ENCODE data around the gene ERAL1. TPM values are rescaled to one million over a fixed set of nuclear protein-coding genes. Genes with fewer than 3 reads are reported as not detected.

The ERAL1 gene
- total RNA-seq, 4 donors from 2014 or later: 24.5 to 38.0 (median 27.7) TPM

DNA sequence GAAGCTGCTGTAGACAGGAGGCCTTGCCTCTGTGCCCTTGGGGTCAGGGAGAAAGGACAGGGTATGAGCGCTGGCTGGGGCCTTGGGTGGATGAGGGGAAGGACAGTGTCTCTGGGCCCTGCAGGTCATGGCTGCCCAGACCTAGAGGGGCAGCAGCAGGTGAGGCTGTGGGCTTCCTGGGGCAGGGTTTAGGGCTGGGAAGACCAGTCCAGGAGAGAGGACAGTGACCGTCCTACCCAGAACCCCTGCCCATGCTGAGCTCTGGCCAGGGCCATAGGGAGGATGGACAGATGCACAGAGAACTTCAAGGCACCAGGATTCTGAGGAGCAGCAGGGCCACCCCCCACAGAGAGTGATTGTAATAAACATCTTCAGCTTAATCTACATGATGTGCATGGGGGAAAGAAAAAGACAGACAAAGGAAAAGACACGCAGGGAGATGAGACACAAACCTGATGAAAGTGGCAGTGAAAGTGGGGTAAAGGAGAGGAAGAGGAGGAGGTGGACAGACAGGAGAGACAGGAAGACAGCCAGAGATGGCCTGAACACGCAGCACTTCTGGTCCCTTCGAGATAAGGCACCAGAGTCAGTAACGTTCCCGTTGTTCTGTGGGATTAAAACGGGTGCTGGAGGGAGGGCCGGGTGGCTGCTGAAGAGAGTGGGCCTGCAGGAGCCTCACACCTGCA lies 25.2 kb downstream of the ERAL1 start:
- no peaks in the 10 kb centered on the region for H3K27me3 ChIP-seq
- no peak overlapping the region for H3K4me3 ChIP-seq
- no peaks in the 10 kb centered on the region for H3K9me3 ChIP-seq
- no peak for DNase-seq (ENCODE audit: extremely low spot score)
- TF ChIP-seq, protein P1, sequence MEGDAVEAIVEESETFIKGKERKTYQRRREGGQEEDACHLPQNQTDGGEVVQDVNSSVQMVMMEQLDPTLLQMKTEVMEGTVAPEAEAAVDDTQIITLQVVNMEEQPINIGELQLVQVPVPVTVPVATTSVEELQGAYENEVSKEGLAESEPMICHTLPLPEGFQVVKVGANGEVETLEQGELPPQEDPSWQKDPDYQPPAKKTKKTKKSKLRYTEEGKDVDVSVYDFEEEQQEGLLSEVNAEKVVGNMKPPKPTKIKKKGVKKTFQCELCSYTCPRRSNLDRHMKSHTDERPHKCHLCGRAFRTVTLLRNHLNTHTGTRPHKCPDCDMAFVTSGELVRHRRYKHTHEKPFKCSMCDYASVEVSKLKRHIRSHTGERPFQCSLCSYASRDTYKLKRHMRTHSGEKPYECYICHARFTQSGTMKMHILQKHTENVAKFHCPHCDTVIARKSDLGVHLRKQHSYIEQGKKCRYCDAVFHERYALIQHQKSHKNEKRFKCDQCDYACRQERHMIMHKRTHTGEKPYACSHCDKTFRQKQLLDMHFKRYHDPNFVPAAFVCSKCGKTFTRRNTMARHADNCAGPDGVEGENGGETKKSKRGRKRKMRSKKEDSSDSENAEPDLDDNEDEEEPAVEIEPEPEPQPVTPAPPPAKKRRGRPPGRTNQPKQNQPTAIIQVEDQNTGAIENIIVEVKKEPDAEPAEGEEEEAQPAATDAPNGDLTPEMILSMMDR (IDR thresholded peaks at IDR 0.05): no peak
- TF ChIP-seq POLR2A (IDR thresholded peaks at IDR 0.05; ENCODE audit: low read depth) (no peak), EP300 (IDR thresholded peaks at IDR 0.05) (no peak), POLR2AphosphoS5 (IDR thresholded peaks at IDR 0.05) (no peak)
- H3K4me1 ChIP-seq: no peaks in the 10 kb centered on the region
- H3K27ac ChIP-seq (replicated peaks in 1 of 4): no peak overlapping the region
- 72% methylated on average over 9 of the region's 9 CpGs for WGBS
- H3K36me3 ChIP-seq: peaks cover 39 to 77% (median 68%) of the 10 kb centered on the region in 4 donors
- intact Hi-C loops (cut with DNase I): no loop called here

DNA sequence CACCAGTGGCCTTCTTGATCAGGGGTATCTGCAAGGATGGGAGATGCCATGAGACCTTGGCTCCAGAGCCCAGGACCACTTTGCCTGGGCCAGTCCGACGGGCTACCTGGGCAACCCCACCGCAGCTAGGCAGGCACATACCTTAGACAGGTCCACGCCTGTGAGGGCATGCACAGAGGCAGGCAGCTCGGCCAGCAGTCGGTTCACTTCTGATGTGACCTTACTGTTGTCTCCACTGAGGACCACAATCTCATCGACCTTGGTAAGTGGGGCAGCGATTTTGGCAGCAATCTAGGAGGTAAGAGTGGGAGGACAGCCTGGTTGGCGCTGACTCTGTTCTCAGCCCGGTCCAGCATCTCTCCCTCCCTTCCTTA lies 25.7 kb downstream of the ERAL1 start:
- DNase-seq (ENCODE audit: extremely low spot score): no peak
- no peak overlapping the region for H3K27ac ChIP-seq (replicated peaks in 1 of 4)
- H3K4me3 ChIP-seq: no peak overlapping the region
- H3K27me3 ChIP-seq: no peaks in the 10 kb centered on the region
- H3K9me3 ChIP-seq: no peaks in the 10 kb centered on the region
- TF ChIP-seq, protein P1 (IDR thresholded peaks at IDR 0.05): no peak
- TF ChIP-seq POLR2A (IDR thresholded peaks at IDR 0.05; ENCODE audit: low read depth) (no peak), POLR2AphosphoS5 (IDR thresholded peaks at IDR 0.05) (no peak), EP300 (IDR thresholded peaks at IDR 0.05) (no peak)
- intact Hi-C loops (cut with DNase I): no loop called here
- 92% methylated on average over 2 of the region's 10 CpGs for WGBS
- H3K4me1 ChIP-seq: no peaks in the 10 kb centered on the region
- peaks cover 44 to 83% (median 74%) of the 10 kb centered on the region in 4 donors for H3K36me3 ChIP-seq

DNA sequence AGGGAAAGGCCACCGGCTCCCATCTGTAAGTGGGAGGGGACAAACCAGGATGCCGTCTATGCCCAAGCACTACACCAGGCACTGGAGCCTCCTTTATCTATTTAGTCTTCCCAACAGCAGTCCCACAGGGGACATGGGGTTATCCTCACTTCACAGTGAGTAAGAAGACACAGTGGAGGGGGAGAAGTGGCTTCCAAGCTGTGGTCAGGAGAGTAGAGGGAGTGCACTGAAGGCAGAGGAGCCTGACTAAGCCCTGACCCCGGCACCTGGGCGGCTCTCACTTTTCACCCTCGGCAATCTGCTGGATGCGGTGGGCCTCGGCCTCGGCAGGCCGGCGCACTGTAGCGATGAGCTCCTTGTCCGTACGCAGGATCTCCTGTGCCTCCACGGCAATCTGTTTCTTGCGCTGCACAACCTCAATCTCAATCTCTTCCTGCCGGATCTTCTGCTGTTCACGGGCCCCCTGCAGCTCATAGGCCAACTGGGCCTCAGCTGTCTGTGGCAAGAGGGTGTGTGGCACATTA lies 26.8 kb downstream of the ERAL1 start:
- H3K4me1 ChIP-seq: no peaks in the 10 kb centered on the region
- WGBS: 99% methylated on average over 7 of the region's 17 CpGs
- intact Hi-C loops (cut with DNase I): no loop called here
- peaks cover 44 to 93% (median 83%) of the 10 kb centered on the region in 4 donors for H3K36me3 ChIP-seq
- TF ChIP-seq EP300 (IDR thresholded peaks at IDR 0.05) (no peak), POLR2A (IDR thresholded peaks at IDR 0.05; ENCODE audit: low read depth) (no peak), POLR2AphosphoS5 (IDR thresholded peaks at IDR 0.05) (no peak)
- TF ChIP-seq, protein P1 (IDR thresholded peaks at IDR 0.05): no peak
- H3K4me3 ChIP-seq: no peak overlapping the region
- H3K27me3 ChIP-seq: no peaks in the 10 kb centered on the region
- no peaks in the 10 kb centered on the region for H3K9me3 ChIP-seq
- H3K27ac ChIP-seq (replicated peaks in 1 of 4): no peak overlapping the region
- no peak for DNase-seq (ENCODE audit: extremely low spot score)

DNA sequence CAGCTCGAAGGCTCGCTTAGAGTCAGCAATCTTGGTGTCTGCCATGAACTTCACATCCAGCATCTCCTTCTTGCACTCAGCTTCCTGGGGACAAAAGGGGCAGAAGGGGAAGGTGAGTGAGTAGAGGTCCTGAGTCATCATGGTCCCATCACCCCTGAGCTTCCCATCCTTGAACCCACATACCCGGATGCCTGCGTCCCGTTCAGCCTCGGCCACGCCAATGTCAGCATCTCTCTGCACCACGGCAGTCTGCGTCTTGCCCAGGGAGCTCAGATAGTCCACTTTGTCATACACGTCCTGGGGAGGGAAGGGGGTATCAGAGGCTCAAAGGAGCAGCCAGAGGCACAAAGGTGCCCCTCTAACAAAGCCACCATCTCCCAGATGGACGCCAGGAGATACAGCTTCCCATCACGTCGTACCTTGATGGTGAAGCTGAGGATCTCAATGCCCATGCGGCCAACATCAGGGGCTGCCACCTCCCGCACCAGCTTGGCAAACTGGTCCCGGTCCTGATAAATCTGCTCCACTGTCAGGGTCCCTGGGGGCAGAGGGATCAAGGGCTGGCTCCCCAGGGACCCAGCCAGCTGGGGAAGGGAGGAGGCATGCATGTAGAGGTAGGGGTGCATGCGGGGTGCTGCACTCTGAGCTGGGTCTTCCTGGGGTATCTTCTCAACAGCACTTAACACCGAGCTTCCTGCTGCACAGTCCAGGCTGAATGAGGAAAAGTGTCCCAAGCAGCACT lies 27.5 kb downstream of the ERAL1 start:
- no peaks in the 10 kb centered on the region for H3K4me1 ChIP-seq
- peaks cover 44 to 100% (median 89%) of the 10 kb centered on the region in 4 donors for H3K36me3 ChIP-seq
- intact Hi-C loops (cut with DNase I): no loop called here
- H3K4me3 ChIP-seq: no peak overlapping the region
- H3K9me3 ChIP-seq: no peaks in the 10 kb centered on the region
- TF ChIP-seq POLR2AphosphoS5 (IDR thresholded peaks at IDR 0.05) (no peak), EP300 (IDR thresholded peaks at IDR 0.05) (no peak), POLR2A (IDR thresholded peaks at IDR 0.05; ENCODE audit: low read depth) (no peak)
- TF ChIP-seq, protein P1 (IDR thresholded peaks at IDR 0.05): no peak
- 93% methylated on average over 11 of the region's 18 CpGs for WGBS
- DNase-seq (ENCODE audit: extremely low spot score): no peak
- H3K27me3 ChIP-seq: no peaks in the 10 kb centered on the region
- no peak overlapping the region for H3K27ac ChIP-seq (replicated peaks in 1 of 4)

Data from esophagus muscularis mucosa (tissue), 4 donors.